Measurements from ENCODE around the gene RPS6KB2.
"Not testable (repeated sequence)": the region's sequence is repeated elsewhere in the genome, so short reads cannot be mapped to it uniquely, and the experiment has no call there.

RPS6KB2 gene

GRCh38 chr11:67441731-67442351, 13.5 kb downstream of the RPS6KB2 start:
- no peak for DNase-seq (ENCODE audit: low read depth, low spot score)

GRCh38 chr11:67442504-67443404, 14.5 kb downstream of the RPS6KB2 start:
- DNase-seq (ENCODE audit: low read depth, low spot score) = no peak

- DNase-seq (ENCODE audit: low read depth, low spot score) = no peak
Measured at GRCh38 chr11:67445515-67445914, 17.2 kb downstream of the RPS6KB2 start.

GRCh38 chr11:67448220-67448609, 19.9 kb downstream of the RPS6KB2 start:
- DNase-seq (ENCODE audit: low read depth, low spot score) = no peak

GRCh38 chr11:67449116-67449844, 21.0 kb downstream of the RPS6KB2 start:
- DNase-seq (ENCODE audit: low read depth, low spot score) = no peak

- DNase-seq (ENCODE audit: low read depth, low spot score) = no peak
Measured at GRCh38 chr11:67450796-67451657, 22.7 kb downstream of the RPS6KB2 start.

- DNase-seq (ENCODE audit: low read depth, low spot score) = no peak
Measured at GRCh38 chr11:67451658-67451976, 23.3 kb downstream of the RPS6KB2 start.

GRCh38 chr11:67452141-67452952, 24.1 kb downstream of the RPS6KB2 start, which contains the start of gene GPR152:
Gene GPR152 (minus strand): TSS chr11:67452729. CDS start chr11:67452724, 5 bp downstream.
- no peak for DNase-seq (ENCODE audit: low read depth, low spot score)

GRCh38 chr11:67453816-67454732, 25.8 kb downstream of the RPS6KB2 start:
- DNase-seq (ENCODE audit: low read depth, low spot score) = no peak

GRCh38 chr11:67455054-67455453, 26.8 kb downstream of the RPS6KB2 start, which contains the start of gene CABP4:
Gene CABP4 (plus strand): TSS chr11:67455354. CDS start chr11:67455424, 70 bp downstream.
- no peak for DNase-seq (ENCODE audit: low read depth, low spot score)

- DNase-seq (ENCODE audit: low read depth, low spot score) = no peak
Measured at GRCh38 chr11:67456068-67456705, 27.9 kb downstream of the RPS6KB2 start.

- no peak for DNase-seq (ENCODE audit: low read depth, low spot score)
Measured at GRCh38 chr11:67457453-67457852, 29.2 kb downstream of the RPS6KB2 start.

- no peak for DNase-seq (ENCODE audit: low read depth, low spot score)
Measured at GRCh38 chr11:67458266-67458665, 30.0 kb downstream of the RPS6KB2 start.

GRCh38 chr11:67463186-67463585, 34.9 kb downstream of the RPS6KB2 start:
- no peak for DNase-seq (ENCODE audit: low read depth, low spot score)

- DNase-seq (ENCODE audit: low read depth, low spot score) = no peak
Measured at GRCh38 chr11:67463680-67464410, 35.6 kb downstream of the RPS6KB2 start.

GRCh38 chr11:67464411-67465188, 36.3 kb downstream of the RPS6KB2 start:
- DNase-seq (ENCODE audit: low read depth, low spot score) = no peak

- DNase-seq (ENCODE audit: low read depth, low spot score) = no peak
Measured at GRCh38 chr11:67465189-67465510, 36.9 kb downstream of the RPS6KB2 start.

- not testable (repeated sequence) for DNase-seq (ENCODE audit: low read depth, low spot score)
Measured at GRCh38 chr11:67465530-67465929, 37.2 kb downstream of the RPS6KB2 start.

Measured in brain pericyte (primary cell).